ENCODE results near the gene MYO1A. TPM values are rescaled to one million over a fixed set of nuclear protein-coding genes. Genes with fewer than 3 reads are reported as not detected.

MYO1A gene
- total and polyA plus RNA-seq, 10 of the 15 experiments (the other 5 are each of a cell fraction or from before 2014, with no cell fraction given): 0.01 to 0.34 (median 0.15) TPM; not detected in 2

DNA sequence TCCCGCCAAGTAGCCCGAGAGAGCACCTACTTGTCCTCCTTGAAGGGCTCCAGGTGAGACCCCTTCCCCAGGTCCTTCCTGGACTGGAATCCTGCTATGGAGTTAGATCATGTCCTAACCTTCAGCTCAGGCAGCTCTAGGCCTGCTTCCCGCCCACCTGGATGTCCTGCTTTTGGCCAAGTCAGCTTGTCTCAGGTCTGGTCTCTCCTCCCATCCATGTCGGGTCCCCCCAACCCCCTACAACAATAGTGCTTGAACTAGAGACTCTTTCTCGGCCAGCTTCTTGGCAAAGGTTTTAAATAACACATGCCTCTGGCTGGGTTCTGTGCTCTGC lies 42.6 kb upstream of the MYO1A start:
- DNase-seq (ENCODE audit: low read depth, low spot score): no peak
- WGBS (ENCODE audit: insufficient coverage, insufficient replicate concordance, low lambda C conversion rate, missing lambda C conversion rate): 99% methylated on average over 5 of the region's 5 CpGs
- ChIA-PET CTCF (interaction anchor here (0.6 to 9.0 kb wide), 12 partner anchors 10 to 89 kb away, joined by 3 to 205 read pairs (median 6); partner anchors contain the start of genes NEMP1 and STAT6), SMC1A (ENCODE audit: uncharacterized antibody, unreplicated experiment) (interaction anchor here (1.1 to 10.4 kb wide), 6 partner anchors 14 to 94 kb away, joined by 3 to 169 read pairs (median 31); partner anchors contain the start of genes NEMP1 and STAT6), POLR2A (interaction anchor here (0.8 to 7.6 kb wide), 4 partner anchors 13 to 403 kb away, joined by 3 to 74 read pairs (median 29); partner anchors contain the start of genes NEMP1 and STAT6), RAD21 (ENCODE audit: unreplicated experiment) (interaction anchor here (0.8 to 8.8 kb wide), 8 partner anchors 10 to 90 kb away, joined by 3 to 199 read pairs (median 6); partner anchors contain the start of genes NEMP1, STAT6 and TAC3)
- Histone ChIP-seq H3K4me1 (ENCODE audit: control insufficient read depth, insufficient read depth, low read length) (peaks cover 39% of the 10 kb centered on the region), H3K36me3 (ENCODE audit: control insufficient read depth in 2 of 2, insufficient read depth in 2 of 2, low read length in 1 of 2) (peaks cover 17 to 21% of the 10 kb centered on the region in 2 experiments), H2AFZ (ENCODE audit: control insufficient read depth, low read depth, low read length) (no peak overlapping the region), H3K9ac (ENCODE audit: control insufficient read depth, insufficient read depth, low read length) (no peak overlapping the region; the same call in 1 of the 2 replicates), H3K79me2 (ENCODE audit: control insufficient read depth, insufficient read depth, low read length) (peaks cover 34% of the 10 kb centered on the region), H3K27me3 (replicated peaks in 1 of 2; ENCODE audit: control insufficient read depth in 2 of 2, insufficient read depth in 2 of 2, low read length in 1 of 2) (no peaks in the 10 kb centered on the region), H4K20me1 (ENCODE audit: control insufficient read depth, insufficient read depth) (no peaks in the 10 kb centered on the region), H3K4me3 (no peak overlapping the region), H3K4me2 (ENCODE audit: control insufficient read depth, insufficient read depth) (peak overlapping the region; percentile 68), H3K9me3 (replicated peaks; ENCODE audit: control insufficient read depth, insufficient read depth, low read length) (no peaks in the 10 kb centered on the region), H3K27ac (ENCODE audit: control insufficient read depth, insufficient read depth) (0 out of 2 replicates have a peak overlapping the region, but pooled peaks have one; percentile 11)
- ATAC-seq: no peak
- in situ Hi-C loops (cut with MboI): no loop called here
- BruUV-seq (replicated peaks): no TSS peak
- FAIRE-seq: no peak
- no peak for TF ChIP-seq NFYA (IDR thresholded peaks at IDR 0.05; ENCODE audit: borderline replicate concordance, low read depth, low read length)
- TF ChIP-seq BHLHE40 (IDR thresholded peaks at IDR 0.05; ENCODE audit: borderline replicate concordance in 1 of 2, low read depth in 2 of 2, low read length in 1 of 2): no peak
- TF ChIP-seq IRF4 (IDR thresholded peaks at IDR 0.05; ENCODE audit: low read depth, low read length): no peak
- TF ChIP-seq CBX3 (IDR thresholded peaks at IDR 0.05; ENCODE audit: borderline replicate concordance, low read depth): no peak
- TF ChIP-seq EZH2 (IDR thresholded peaks at IDR 0.05; ENCODE audit: borderline replicate concordance, control insufficient read depth, low read depth, low read length): no peak
- TF ChIP-seq, protein P1, sequence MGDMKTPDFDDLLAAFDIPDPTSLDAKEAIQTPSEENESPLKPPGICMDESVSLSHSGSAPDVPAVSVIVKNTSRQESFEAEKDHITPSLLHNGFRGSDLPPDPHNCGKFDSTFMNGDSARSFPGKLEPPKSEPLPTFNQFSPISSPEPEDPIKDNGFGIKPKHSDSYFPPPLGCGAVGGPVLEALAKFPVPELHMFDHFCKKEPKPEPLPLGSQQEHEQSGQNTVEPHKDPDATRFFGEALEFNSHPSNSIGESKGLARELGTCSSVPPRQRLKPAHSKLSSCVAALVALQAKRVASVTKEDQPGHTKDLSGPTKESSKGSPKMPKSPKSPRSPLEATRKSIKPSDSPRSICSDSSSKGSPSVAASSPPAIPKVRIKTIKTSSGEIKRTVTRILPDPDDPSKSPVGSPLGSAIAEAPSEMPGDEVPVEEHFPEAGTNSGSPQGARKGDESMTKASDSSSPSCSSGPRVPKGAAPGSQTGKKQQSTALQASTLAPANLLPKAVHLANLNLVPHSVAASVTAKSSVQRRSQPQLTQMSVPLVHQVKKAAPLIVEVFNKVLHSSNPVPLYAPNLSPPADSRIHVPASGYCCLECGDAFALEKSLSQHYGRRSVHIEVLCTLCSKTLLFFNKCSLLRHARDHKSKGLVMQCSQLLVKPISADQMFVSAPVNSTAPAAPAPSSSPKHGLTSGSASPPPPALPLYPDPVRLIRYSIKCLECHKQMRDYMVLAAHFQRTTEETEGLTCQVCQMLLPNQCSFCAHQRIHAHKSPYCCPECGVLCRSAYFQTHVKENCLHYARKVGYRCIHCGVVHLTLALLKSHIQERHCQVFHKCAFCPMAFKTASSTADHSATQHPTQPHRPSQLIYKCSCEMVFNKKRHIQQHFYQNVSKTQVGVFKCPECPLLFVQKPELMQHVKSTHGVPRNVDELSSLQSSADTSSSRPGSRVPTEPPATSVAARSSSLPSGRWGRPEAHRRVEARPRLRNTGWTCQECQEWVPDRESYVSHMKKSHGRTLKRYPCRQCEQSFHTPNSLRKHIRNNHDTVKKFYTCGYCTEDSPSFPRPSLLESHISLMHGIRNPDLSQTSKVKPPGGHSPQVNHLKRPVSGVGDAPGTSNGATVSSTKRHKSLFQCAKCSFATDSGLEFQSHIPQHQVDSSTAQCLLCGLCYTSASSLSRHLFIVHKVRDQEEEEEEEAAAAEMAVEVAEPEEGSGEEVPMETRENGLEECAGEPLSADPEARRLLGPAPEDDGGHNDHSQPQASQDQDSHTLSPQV (IDR thresholded peaks at IDR 0.05): no peak
- TF ChIP-seq ZNF207 (IDR thresholded peaks at IDR 0.05; ENCODE audit: borderline replicate concordance): no peak
- TF ChIP-seq RFX5 (IDR thresholded peaks at IDR 0.05; ENCODE audit: low read depth, low read length): no peak
- TF ChIP-seq, protein P2, sequence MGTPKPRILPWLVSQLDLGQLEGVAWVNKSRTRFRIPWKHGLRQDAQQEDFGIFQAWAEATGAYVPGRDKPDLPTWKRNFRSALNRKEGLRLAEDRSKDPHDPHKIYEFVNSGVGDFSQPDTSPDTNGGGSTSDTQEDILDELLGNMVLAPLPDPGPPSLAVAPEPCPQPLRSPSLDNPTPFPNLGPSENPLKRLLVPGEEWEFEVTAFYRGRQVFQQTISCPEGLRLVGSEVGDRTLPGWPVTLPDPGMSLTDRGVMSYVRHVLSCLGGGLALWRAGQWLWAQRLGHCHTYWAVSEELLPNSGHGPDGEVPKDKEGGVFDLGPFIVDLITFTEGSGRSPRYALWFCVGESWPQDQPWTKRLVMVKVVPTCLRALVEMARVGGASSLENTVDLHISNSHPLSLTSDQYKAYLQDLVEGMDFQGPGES (IDR thresholded peaks at IDR 0.05): no peak
- no peak for TF ChIP-seq CREM (IDR thresholded peaks at IDR 0.05; ENCODE audit: low read depth)
- TF ChIP-seq MTA2 (IDR thresholded peaks at IDR 0.05; ENCODE audit: low read depth): no peak
- no peak for TF ChIP-seq RAD21 (IDR thresholded peaks at IDR 0.05; ENCODE audit: insufficient read depth, low read depth, low read length)
- TF ChIP-seq ZNF622 (IDR thresholded peaks at IDR 0.05): no peak
- TF ChIP-seq, protein P3, sequence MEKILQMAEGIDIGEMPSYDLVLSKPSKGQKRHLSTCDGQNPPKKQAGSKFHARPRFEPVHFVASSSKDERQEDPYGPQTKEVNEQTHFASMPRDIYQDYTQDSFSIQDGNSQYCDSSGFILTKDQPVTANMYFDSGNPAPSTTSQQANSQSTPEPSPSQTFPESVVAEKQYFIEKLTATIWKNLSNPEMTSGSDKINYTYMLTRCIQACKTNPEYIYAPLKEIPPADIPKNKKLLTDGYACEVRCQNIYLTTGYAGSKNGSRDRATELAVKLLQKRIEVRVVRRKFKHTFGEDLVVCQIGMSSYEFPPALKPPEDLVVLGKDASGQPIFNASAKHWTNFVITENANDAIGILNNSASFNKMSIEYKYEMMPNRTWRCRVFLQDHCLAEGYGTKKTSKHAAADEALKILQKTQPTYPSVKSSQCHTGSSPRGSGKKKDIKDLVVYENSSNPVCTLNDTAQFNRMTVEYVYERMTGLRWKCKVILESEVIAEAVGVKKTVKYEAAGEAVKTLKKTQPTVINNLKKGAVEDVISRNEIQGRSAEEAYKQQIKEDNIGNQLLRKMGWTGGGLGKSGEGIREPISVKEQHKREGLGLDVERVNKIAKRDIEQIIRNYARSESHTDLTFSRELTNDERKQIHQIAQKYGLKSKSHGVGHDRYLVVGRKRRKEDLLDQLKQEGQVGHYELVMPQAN (conservative IDR thresholded peaks at IDR 0.05): no peak
- intact Hi-C loops (cut with micrococcal nuclease; ENCODE audit: unreplicated experiment): no loop called here

All from GM12878 (cell line).